HG03159 (cell line): ENCODE results near the gene SOWAHA.
A peak's percentile ranks its signal among the peaks of the same experiment; 100 is the strongest.
"Not testable (repeated sequence)": the region's sequence is repeated elsewhere in the genome, so short reads cannot be mapped to it uniquely, and the experiment has no call there.

ENCODE experiments used
- ATAC-seq: cut with Tn5 transposase; IDR thresholded peaks from one replicate; pipeline ENCODE4 v1.9.1; 2021; ENCODE audit warnings: mild to moderate bottlenecking, moderate library complexity; ENCODE audit not compliant: unreplicated experiment

SOWAHA gene

DNA sequence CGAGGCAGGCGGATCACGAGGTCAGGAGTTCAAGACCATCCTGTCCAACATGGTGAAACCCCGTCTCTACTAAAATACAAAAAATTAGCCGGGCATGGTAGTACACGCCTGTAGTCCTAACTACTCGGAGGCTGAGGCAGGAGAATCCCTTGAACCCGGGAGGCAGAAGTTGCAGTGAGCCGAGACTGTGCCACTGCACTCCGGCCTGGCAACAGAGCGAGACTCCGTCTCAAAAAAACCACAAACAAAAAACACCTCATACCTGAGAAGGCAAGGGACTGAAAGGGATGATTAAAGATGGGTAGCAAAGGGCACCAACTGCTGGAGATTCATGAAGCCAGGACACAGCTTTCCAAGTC, 6.3 kb upstream of the SOWAHA start:
- not testable (repeated sequence) for ATAC-seq

DNA sequence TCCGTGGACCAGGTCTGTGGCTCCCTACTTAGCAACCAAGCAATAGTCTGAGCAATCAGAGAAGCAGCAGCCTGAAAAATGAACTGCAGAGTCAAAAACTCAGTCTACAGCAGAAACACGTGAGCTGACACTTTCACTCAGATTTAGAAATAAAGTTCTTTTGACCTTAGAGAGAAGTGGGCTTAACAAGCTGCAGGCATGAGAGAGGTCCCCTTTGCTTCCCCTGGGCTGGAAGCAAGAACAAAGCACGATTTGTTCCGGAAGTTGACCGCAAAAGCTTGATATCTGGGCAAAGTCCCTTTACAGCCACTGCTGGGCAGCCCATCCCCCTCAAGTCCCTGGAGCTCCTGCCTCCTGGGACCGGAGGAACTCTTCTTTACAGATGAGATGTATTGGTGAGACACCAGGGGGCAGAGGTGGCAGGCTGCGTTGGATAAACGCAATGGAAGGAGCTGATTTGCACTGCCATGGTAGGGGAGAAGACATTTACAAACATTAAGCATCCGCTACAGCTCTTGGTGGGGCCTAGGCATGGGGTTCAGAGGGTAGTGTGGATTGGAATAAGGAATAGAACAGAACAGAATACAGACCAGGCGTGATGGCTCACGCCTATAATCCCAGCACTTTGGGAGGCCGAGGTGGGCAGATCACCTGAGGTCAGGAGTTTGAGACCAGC, 5.8 kb upstream of the SOWAHA start:
- ATAC-seq = no peak

DNA sequence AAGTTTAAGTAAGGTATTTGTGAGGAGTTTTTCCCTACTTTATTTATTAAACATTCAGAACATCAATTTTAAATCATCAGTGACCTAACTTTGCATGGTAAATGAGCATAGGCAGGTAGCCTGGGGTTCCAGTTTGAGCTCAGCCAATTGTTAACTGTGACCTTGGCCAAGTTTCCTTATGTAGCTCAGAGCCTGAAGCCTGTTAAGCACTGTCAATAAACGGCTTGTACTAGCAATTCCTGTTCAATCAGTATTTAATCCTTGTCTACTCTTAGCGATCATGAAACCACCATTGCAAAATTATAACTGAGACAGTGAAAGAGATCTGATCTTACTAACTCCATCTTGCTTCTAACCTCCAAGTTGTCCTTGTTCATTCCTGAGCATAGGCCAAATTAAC, 4.7 kb upstream of the SOWAHA start:
- ATAC-seq = no peak

DNA sequence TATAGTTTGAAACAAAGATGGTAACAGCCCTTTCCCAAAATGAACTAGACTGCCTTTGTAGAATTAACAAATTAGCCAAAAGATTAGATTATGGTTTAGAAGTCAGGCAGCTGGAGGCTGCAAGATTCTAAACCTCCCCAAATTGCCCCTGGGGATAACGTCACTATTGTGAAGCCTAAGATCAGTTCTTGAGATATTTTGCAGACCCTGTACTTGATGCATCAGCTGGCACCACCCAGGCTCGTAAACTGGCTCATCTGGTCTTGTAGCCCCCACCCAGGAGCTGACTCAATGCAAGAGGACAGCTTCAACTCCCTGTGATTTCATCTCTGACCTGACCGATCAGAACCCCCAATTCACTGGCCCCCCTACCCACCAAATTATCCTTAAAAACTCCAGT, 4.2 kb upstream of the SOWAHA start:
- ATAC-seq = no peak

DNA sequence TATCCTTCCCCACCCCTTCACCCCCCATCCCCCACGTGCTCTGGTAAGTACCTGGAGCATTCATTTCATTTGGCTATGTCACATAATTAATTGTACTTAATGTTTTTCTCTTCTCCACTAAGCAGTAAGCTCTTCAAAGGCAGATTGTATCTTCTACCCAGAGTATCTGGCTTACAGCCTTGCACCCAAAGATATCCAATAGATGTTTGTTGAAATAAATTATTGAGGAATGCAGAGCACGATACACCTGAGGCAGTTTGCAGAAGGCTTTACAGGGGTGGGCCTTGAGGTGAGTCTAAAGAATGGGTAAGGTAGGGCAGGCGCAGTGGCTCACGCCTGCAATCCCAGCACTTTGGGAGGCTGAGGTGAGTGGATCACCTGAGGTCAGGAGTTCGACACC, 2.5 kb upstream of the SOWAHA start:
- ATAC-seq = no peak

DNA sequence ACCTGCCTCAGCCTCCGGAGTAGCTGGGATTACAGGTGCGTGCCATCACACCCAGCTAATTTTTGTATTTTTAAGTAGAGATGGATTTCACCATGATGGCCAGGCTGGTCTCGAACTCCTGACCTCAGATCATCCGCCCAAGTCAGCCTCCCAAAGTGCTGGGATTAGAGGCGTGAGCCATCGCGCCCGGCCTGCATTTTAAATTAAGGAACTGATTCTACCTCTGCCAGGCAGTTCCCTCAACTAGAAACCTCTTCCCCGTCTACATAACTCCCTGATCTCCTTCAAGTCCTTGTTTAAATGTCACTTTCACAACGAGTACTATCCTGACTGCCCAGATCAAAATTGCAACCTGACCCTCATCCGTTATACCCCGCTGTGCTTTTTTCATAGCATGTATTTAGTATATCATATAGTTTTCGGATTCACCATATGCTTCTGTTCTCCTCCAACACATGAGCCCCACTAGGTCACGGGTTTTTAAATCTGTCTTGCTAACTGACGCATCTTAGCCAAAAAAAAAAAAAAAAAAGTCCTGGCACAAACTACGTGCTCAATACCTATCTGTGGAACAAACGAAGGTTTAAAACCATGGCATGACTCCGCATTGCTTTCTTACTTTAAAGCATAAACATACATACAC, 858 bp upstream of the SOWAHA start:
- ATAC-seq = no peak

DNA sequence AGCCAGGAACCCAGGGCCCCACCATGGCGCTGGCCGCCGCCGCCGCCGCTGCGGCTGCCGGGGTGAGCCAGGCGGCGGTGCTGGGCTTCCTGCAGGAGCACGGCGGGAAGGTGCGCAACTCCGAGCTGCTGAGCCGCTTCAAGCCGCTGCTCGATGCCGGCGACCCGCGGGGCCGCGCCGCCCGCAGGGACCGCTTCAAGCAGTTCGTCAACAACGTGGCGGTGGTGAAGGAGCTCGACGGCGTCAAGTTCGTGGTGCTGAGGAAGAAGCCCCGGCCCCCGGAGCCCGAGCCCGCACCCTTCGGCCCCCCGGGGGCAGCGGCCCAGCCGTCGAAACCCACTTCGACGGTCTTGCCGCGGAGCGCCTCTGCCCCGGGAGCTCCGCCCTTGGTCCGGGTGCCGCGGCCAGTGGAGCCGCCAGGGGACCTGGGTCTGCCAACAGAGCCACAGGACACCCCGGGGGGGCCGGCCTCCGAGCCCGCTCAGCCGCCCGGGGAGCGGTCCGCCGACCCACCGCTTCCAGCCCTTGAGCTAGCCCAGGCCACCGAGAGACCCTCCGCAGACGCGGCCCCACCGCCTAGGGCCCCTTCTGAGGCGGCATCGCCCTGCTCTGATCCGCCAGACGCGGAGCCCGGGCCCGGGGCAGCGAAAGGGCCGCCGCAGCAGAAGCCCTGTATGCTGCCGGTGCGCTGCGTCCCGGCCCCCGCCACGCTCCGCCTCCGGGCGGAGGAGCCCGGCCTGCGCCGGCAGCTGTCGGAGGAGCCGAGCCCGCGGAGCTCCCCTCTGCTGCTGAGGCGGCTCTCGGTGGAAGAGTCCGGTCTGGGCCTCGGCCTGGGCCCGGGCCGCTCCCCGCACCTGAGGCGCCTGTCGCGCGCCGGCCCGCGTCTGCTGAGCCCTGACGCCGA, 749 bp downstream of the SOWAHA start:
- ATAC-seq = no peak

DNA sequence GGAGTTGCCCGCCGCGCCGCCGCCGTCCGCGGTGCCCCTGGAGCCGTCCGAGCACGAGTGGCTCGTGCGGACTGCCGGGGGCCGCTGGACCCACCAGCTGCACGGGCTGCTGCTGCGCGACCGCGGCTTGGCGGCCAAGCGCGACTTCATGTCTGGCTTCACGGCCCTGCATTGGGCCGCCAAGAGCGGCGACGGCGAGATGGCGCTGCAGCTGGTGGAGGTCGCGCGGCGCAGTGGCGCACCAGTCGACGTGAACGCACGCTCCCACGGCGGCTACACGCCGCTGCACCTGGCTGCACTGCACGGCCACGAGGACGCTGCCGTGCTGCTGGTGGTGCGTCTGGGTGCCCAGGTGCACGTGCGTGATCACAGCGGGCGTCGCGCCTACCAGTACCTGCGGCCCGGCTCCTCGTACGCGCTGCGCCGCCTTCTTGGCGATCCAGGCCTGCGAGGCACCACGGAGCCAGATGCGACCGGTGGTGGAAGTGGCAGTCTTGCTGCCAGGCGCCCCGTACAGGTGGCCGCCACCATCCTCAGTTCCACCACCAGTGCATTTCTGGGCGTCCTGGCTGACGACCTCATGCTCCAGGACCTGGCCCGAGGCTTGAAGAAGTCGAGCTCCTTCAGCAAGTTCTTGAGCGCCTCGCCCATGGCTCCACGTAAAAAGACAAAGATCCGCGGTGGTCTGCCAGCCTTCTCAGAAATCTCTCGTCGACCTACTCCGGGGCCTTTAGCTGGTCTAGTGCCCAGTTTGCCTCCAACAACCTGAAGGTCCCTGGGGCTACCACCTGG, 1.6 kb downstream of the SOWAHA start:
- no peak for ATAC-seq

DNA sequence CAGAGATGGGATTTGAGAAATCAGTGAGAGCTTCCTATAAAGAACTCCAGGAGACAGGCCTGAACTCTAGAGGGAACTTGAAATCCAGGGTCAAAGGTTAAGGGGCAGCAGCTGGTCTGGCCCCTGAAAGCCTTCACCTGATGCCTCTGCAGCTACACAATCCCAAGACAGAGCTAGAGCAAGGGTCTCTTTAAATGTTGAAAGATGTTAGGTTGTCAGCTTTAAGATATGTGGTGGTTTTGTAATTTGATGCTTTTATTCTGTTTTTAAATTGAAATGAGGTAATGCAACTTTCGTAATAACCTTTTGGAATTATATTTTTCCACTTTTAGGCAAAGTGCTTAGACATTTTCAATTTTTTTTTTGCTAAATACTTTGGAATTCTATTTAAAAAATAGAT, 2.4 kb downstream of the SOWAHA start:
- ATAC-seq = no peak

DNA sequence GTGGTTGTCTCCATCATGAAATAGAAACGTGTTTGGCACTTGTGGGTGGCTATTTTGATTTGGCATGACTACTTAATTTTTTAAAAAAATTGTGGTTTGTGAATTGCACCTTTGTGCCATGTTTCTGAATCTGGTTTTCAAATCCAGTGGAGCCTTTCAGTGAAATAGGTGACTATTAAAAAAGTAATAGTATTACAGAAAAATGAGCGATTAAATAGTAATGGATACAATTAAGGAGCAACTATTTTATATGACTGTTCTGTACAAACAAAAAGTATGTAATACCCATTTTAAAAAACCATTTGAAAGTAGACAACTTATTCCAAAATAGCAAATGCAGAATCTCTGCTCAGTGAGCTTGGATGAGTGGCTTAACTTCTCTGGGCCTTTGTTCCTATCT, 3.0 kb downstream of the SOWAHA start:
- no peak for ATAC-seq

DNA sequence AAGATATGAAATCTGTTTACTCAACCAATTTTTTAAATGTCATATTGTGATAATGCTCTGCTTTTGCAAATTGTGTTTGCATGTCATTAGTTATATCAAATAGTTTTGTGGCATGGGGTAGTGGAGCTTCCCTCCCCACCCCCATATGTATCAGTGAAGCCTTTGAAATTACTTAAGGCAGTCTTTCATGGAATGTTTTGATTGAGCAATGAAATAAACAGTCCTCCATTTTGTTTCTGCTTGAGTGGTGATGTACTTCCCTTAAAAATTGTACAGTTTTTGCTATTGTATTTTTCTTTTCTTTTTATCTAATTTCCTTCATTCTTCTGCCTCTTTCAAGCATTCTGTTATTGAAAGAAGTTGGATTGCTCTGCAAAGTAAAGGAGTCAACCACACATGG, 3.5 kb downstream of the SOWAHA start:
- no peak for ATAC-seq

DNA sequence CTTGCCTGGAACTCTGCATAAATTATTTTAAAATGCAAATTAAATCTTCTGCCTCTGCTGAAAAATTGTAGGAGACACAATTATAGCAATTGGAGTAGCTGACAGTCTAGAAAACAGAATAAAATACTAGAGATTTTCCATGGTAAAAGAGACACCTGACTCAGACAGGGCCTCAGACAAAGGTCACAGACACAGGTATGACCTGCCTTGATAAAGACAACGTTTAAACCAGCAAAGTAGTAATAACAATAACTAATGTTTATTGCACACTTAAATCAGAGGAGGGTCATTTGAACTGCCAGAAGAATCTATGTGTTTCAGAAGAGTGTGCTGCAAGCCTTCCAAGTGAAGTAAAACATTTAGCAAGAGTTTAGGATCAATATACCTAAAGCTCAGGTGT, 3.9 kb downstream of the SOWAHA start:
- no peak for ATAC-seq

DNA sequence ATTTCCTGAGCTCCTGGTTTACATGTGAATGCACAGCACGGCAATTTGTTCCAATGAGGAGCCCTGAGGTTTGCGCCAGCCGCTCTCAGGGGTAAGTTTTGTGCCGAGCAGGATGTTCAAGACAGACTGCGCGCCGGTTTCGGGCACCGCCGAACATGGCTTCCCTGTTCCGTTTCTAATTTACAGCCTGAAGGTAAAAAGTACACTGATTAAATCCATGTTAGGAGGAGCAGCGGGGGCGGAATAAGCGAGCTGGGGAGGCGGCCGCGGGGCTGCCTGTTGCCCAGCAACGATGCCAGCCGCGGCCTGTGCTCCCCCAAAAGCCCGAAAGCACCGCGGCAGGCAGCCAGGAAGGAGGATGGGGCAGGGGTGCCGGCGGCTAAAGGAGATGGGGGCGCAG, 6.4 kb downstream of the SOWAHA start:
- no peak for ATAC-seq

DNA sequence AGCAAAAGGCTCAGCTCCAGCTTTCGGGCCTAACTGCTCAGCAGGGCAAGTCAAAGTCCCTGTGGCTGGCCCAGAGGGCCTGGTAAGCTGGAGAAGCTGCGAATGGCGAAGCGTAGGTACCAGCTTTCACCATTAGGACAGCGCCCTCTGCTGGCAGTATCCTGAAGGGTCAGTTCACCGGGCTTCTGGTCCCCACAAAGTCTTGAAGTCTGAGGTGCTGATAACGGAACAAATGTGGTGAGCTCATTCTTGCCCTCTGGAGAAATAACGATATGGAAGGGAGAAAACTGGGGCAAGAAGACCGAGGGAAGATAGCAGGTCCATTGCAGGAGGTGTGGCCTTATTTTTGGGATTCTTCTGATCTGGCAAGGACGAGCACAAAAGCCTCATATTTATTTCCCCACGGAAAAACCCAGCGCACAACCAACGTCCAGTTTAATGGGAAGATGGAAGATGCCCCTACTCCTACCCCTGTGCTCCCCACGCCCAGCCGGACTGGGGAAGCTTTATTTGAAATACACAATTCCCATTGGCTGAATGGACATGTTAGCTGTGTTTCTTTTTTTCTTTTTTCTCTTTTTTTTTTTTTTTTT, 7.2 kb downstream of the SOWAHA start:
- ATAC-seq = peak; percentile 65

DNA sequence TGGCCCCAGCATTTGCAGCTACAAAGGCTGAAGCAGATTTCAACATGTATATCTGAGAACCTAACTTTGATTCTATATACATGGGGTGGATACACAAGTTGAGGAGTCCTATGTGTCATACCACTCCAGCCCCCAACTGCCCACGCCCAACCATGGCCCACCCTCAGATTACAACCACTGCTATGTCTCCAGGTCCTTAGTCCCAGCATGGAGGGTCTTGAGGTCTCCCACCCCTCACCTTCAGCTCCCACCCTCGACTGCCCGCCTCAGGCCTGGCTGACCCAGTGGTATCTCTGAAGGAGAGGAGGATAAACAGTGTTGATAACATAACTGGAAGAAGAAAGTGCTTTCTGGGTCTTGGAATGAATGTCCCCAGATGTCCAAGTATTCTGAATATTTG, 8.2 kb downstream of the SOWAHA start:
- ATAC-seq = no peak

DNA sequence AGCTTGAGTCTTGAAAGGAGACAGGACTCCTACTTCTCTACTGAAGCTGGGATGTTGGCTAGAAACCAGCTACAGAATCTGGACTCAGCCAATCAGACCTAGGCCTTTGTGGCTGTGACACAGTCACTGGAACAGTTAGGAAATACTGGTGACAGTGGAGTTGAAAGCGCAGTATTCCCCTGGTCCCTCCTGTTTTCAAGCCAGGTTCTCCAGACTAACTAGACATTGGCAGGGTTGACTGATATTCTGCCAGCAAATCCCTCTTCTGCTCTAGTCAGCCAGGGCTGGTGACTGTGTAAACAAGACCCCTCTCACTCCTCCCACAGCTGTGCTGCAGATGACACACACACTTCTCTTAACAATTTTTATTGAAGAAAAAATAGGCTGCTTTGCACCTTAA, 8.7 kb downstream of the SOWAHA start:
- ATAC-seq = no peak

DNA sequence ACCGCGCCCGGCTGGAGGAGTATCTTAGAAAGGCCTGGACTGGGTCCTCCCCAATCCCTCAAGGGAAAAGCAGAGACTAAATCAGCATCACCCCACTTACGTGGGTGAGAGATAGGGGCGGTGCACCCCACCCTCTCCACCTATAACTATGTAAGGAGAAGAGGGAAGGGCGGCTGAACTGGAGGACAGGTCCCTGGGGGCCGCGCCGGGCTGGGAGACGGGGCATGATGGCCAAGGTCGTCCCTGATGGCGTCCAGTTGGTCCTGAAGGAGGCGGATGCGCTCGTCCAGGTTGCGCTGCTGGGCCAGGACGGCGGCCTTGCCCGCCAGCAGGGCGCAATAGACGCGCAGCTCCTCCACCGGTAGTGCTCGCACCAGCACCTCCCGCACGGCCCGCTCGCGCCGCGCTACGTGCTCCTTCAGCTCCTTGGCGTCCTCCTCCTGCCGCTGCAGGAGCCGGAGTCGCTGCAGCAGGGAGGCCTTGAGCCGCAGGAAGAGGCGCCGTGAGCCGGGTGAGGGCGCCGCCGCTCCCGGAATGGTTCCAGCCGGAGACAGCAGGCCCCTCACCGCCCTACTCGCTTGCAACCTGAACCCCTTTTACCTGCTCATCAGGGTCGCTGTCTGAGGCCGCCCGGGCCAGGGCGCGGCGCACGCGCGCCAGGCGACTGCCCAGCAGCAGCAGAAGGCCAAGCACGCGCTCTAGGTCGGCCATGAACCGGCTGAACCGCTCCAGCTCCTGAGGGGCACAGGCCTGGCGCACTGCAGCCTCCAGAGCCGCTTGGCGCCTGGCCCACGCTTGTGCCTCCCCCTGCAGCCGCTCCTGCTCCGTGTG, 9.8 kb downstream of the SOWAHA start:
- ATAC-seq = no peak

DNA sequence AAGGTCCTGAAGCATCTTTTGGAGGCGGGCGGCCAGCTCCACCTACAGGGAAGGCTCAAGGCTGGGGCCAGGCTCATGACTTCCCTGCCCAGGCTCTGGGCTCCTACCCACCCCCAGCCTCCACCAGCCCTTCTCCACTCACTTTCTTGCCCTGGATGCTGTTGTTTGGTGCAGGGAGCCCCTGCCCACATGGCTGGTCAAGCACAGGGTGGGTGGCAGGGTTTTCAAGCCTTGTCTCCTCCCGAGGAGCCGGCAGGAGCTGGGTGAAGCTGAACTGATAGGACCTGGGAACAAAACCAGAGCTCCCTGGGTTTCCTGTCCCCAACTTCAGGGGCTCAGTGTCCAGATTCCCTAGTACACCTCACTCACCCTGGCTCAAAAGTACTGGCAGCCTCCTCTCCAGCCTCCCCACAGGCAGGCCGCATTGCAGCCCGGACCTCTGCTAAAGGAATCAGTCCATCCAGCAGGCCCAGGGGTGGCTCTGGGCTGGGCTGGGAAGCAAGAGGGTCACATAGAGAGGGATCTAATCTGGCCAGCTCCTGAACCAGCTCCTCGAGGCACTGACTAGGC, 10.5 kb downstream of the SOWAHA start:
- ATAC-seq = no peak

DNA sequence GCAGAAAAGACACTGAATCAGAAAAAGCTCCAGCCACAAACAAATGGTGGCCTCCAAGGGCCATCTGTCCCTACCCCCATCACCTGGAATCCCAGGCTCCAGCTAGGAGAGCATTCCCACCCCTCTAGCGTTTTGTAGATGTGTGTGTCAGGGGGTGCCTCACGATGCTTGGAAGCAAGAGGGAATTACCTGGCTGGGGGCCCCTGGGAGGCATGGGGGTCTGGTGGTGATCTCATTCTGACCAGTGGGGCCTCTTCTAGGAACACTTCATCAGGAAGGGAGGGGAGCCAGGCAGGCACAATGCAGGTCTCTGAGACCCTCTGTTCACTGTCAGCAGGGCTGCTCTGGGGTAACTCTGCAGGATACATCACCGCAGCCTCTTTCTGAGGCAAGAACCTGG, 11.3 kb downstream of the SOWAHA start:
- ATAC-seq = no peak
